DMS 273 (cell line): ENCODE results near the gene LRCH1.
A peak's percentile ranks its signal among the peaks of the same experiment; 100 is the strongest.

ENCODE experiments used
- DNase-seq: peaks from one replicate; lab custom pipeline; 2025; ENCODE audit not compliant: unreplicated experiment; lab: John Stamatoyannopoulos, UW

The LRCH1 gene

GRCh38 chr13:46663206-46664037, 110.5 kb downstream of the LRCH1 start:
- no peak for DNase-seq

DNA sequence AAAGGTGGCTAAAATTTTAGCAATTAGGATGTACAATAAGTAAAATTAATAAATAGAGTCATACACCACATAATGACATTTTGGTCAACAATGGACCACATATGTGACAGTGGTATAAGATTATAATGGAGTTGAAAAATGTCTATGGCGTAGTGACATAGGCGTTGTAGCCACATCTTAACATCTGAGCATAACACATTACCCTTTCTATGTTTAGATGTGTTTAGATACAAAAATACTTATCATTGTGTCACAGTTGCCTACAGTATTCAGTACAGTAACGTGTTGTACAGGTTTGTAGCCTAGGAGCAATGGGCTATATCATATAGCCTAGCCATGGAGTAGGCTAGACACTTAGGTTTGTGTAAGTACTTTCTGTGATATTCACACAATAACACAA, 111.2 kb downstream of the LRCH1 start:
- DNase-seq, result no peak

- no peak for DNase-seq
Observed at GRCh38 chr13:46665248-46665632, 112.3 kb downstream of the LRCH1 start.

GRCh38 chr13:46665633-46666482, 112.9 kb downstream of the LRCH1 start:
- DNase-seq, result peak; percentile 6

DNA sequence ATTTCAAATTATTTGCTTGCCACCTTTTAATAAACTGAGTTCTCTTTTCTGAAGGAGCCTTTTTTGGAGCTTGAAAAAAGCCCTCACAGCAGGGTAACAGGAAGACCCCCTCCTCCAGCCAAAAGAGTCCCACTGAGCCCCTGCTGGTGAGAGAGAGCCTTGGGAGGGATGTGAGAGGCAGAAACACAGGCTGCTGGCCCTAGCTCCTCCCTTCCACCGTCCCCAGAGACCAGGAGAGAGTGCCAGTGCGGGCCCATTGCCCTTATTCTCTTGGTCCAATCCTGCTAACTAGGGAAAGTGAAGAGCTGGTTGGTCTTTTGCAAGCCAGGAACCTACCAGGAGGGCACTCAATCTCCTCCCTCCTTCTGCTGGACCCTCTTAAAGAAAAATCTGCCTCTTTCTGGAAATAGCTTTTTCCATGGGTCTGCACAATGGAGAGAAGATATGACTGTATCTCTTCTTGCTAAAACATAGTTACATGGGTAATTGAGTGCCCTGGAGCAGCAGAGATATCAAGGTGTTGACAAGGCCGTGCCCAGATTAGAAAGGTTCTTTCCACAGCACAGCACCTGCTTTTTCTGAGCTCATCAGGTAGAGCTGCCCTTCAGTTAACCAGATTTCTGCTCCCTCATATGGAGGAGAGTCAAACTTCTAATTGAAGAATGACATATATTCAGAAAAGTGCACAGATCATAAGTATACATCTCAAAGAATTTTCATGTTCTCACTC, 113.9 kb downstream of the LRCH1 start:
- peak; percentile 41 for DNase-seq

DNA sequence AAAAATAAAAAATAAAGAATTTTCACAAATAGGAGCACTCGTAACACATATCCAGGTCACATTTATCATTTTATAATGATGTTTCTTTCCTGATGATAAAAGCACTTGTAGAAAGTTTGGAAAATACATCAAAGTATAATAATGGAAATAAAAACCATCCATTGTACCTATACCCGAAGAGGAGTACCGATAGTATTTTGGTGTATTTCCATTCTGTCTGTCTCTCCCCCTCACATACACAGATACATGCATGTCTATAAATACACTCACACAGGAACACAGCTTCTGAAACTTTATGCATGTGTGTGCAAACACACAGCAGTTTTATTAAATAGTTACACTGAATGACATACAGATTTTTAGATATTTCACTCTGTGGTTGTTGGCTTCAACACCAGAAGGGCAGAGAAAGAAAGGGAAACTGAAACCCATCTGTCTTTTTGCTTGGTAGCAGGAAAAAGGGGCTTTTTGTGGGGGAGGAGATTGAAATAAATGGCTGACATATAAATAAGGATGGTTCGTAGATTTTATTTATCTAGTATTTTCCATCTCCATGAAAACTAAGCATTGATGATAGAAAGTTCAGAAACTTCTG, 114.8 kb downstream of the LRCH1 start:
- DNase-seq, result no peak

- peak; percentile 17 for DNase-seq
Observed at GRCh38 chr13:46668302-46668720, 115.3 kb downstream of the LRCH1 start.

DNA sequence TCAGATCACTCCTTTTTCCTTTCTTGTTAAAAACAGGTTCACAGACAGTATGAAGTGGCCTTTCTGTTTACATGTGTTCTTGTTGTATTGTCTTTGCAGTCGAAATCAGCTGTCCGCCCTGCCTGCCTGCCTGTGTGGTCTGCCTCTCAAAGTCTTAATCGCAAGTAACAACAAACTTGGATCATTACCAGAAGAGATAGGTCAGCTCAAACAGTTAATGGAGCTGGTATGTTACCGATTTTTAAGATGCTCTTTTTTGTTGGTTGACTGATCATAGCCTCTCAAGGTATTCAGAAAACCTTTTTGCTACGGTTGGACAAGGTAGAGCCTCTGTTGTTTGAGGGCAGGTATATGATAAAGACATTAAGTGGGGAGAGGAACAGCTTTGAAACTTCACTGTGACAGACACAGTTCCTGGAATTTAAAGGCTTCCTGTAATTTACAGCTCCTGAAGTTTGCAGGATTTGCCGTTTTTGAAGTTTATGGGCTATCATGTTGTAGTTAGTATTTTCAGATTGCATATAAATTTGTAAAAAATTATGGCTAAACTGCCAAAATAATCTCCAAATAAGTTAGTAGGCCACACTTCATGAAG, 116.1 kb downstream of the LRCH1 start:
- no peak for DNase-seq

- no peak for DNase-seq
Observed at GRCh38 chr13:46672338-46673090, 119.5 kb downstream of the LRCH1 start.

DNA sequence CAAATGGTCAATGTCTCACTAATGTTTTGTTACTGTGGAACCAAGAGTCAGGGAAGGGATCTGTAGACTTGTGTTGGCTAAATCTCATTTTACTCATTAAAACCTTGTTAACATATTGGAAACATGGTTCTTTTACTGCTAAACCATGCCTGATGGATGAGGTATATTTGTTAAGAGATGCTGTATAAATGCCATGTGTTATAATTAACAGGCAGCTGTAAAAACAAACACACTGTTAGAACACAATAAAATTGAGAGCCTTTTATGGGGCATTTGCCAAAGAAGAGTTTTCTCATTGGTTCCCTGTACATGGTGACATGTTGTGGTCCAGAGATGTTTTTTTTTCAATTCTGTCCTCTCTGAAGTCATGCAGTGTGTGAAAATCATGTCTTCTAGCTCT, 122.0 kb downstream of the LRCH1 start:
- no peak for DNase-seq

DNA sequence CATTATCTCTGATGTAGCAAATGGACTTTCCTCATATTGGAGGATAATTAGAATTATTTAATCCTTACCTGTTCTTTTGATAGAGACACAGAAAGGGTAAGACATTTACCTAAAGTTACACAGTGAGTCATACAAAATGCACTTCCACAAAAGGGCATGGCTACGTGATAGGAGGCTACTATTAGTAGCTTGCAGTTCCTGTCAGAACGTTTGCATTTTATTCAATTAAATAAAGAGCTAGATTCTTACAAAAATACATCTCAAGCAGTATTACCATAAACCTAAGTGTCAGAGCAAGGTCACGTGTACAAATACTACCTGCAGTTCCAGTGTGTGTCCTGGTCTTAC, 123.4 kb downstream of the LRCH1 start:
- DNase-seq, result no peak

GRCh38 chr13:46679369-46680120, 126.6 kb downstream of the LRCH1 start:
- DNase-seq, result peak; percentile 12

- no peak for DNase-seq
Observed at GRCh38 chr13:46682015-46682414, 129.0 kb downstream of the LRCH1 start.

- DNase-seq, result no peak
Observed at GRCh38 chr13:46682707-46683106, 129.7 kb downstream of the LRCH1 start.

DNA sequence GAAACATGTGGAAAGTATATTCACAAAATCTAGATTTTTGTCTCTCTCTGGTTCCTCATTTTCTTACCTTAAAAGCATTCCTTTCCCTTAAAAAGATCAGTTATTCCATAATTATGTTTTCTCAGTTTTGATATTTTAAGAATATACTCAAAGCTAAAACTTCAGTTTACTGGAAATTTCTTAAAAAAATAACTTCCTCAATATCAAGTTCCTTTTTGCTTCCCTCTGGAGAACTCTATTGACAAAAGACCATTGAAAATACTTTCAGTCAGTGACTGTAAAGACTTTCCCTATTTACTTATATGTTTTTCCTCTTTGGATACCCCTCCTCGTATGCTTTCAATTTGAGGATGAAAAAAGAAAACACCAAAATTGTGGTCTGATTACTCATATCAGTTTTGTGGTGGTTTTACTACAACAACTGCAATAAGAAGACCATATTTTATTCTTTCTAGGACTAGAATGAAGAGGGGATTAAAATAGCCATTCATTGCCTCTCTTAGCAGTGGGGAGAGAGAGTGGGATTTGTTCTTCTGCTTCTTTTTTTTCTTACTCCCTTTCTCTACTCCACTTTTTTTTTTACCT, 130.8 kb downstream of the LRCH1 start:
- no peak for DNase-seq

DNA sequence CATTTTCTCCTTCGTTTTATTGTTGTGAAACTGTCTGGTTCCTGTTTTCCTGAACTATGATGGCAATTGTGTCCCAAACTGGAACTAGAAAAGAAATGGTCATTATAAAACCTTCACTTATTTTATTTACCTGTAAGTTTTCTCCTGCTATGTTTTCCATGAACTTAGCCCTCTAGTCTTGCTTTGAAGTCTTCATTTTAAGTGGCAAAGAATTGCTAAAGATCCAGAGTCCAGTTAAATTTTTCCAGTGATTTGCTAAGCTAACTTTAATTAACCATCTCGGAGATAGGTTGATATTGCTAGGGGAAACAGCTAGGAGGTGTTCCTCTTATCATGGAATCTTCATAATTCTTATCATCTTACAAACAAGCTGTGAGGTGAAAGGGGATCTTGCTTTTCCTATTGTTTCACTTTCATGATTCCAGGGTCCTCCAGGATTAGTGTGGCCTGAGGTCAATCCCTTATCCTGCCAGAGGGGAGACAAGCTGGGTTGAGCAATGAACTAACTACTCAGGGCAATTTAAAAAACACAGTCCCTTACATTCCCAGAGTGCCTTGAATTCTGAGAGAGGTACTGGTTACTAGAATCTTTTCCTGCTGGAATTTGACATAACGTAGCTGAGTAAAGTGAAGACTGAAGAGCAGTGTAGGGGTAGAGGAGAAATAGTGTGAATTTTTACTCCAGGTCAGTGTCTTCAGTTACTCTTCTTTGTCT, 131.5 kb downstream of the LRCH1 start:
- DNase-seq, result peak; percentile 21

DNA sequence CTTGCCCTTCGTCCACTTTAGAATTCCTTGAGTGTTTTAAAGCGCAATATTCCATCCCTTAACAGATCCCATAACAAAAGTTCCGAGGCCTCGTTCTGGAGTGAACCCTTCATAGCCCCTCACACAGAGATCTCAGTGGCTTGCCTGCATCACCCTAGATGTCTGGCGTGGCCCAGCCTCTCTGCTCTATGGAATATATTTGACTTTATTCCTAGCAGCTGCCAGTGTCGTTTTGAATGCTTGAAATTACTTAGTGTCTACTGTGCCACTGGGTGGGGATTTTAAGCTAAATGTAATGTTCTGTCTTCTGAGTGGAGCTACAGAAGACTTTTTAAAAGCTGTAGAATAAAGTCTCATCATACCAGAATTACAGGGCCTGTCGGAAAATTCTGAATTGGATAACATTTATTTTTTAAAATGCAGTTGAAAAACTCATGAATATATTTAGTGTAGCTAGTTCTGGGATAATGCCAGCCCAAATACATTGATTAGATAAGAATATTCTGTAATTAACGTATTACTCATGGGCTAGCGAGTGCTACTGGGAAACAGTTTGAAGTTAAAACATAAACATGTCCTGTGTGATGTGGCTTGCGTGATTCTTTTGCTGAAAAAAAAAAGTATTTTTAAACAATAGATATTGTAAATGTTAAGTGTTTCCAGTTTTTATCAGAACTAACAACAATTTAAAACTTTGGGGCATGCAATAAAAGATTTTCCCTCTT, 132.2 kb downstream of the LRCH1 start:
- peak; percentile 22 for DNase-seq

DNA sequence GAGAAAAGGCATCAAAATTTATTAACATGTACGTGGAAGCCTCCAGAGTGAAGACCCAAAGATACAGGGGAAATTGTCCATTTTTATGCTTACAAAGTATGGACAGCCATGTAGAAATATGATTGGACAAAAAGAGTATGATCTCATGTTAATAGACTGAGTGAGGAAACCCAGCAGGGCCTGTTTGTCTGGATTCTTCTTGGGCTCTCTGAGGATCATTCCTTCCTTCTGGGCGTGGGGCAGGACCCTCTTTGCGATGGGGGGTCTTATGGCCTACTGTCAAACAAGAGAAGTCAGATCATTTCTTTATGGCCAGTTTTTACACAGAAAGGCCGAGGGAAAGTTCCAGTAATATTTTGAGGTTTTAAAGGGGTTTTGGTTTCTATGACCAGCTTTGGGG, 133.2 kb downstream of the LRCH1 start:
- DNase-seq, result no peak
